ENCODE results near the gene GPR39.

The GPR39 gene

GRCh38 chr2:132604561-132604960 is 188.0 kb downstream of the GPR39 start:
- no peak for DNase-seq (ENCODE audit: low read depth in 2 of 2)

- no peak for DNase-seq (ENCODE audit: low read depth in 2 of 2)
Measured at GRCh38 chr2:132605236-132606180, 188.9 kb downstream of the GPR39 start.

GRCh38 chr2:132606649-132607048 is 190.0 kb downstream of the GPR39 start:
- DNase-seq (ENCODE audit: low read depth in 2 of 2) = no peak

- no peak for DNase-seq (ENCODE audit: low read depth in 2 of 2)
Measured at GRCh38 chr2:132607426-132608090, 191.0 kb downstream of the GPR39 start.

- no peak for DNase-seq (ENCODE audit: low read depth in 2 of 2)
Measured at GRCh38 chr2:132608311-132608710, 191.7 kb downstream of the GPR39 start.

GRCh38 chr2:132609101-132609890 is 192.7 kb downstream of the GPR39 start:
- no peak for DNase-seq (ENCODE audit: low read depth in 2 of 2)

GRCh38 chr2:132611719-132612118 is 195.1 kb downstream of the GPR39 start:
- DNase-seq (ENCODE audit: low read depth in 2 of 2) = no peak

GRCh38 chr2:132615329-132616085 is 198.9 kb downstream of the GPR39 start:
- no peak for DNase-seq (ENCODE audit: low read depth in 2 of 2)

GRCh38 chr2:132617989-132618388 is 201.4 kb downstream of the GPR39 start:
- no peak for DNase-seq (ENCODE audit: low read depth in 2 of 2)

GRCh38 chr2:132618734-132619133 is 202.1 kb downstream of the GPR39 start:
- DNase-seq (ENCODE audit: low read depth in 2 of 2) = no peak

- no peak for DNase-seq (ENCODE audit: low read depth in 2 of 2)
Measured at GRCh38 chr2:132620115-132620514, 203.5 kb downstream of the GPR39 start.

- DNase-seq (ENCODE audit: low read depth in 2 of 2) = no peak
Measured at GRCh38 chr2:132621131-132621875, 204.7 kb downstream of the GPR39 start.

- DNase-seq (ENCODE audit: low read depth in 2 of 2) = no peak
Measured at GRCh38 chr2:132623096-132623839, 206.7 kb downstream of the GPR39 start.

GRCh38 chr2:132627536-132627935 is 210.9 kb downstream of the GPR39 start:
- no peak for DNase-seq (ENCODE audit: low read depth in 2 of 2)

- DNase-seq (ENCODE audit: low read depth in 2 of 2) = no peak
Measured at GRCh38 chr2:132632000-132632649, 215.5 kb downstream of the GPR39 start.

- no peak for DNase-seq (ENCODE audit: low read depth in 2 of 2)
Measured at GRCh38 chr2:132633635-132634034, 217.0 kb downstream of the GPR39 start.

GRCh38 chr2:132636346-132636745 is 219.7 kb downstream of the GPR39 start:
- DNase-seq (ENCODE audit: low read depth in 2 of 2) = no peak

GRCh38 chr2:132638313-132639040 is 221.9 kb downstream of the GPR39 start:
- DNase-seq (ENCODE audit: low read depth in 2 of 2) = no peak

- DNase-seq (ENCODE audit: low read depth in 2 of 2) = no peak
Measured at GRCh38 chr2:132640116-132640515, 223.5 kb downstream of the GPR39 start.

All from stimulated activated CD4-positive, alpha-beta T cell treated with anti-CD3 and anti-CD28 coated beads, Interleukin-1b, Interleukin-23, amount 100 ng/mL, for 4 hours (primary cell).